SH-SY5Y (cell line): ENCODE measurements around the gene SPINT2.

Source experiments
- GATA2 ChIP-seq: IDR thresholded peaks from 2 replicates; pipeline ENCODE4 v1.6.1; 2011; ENCODE audit warnings: mild to moderate bottlenecking, low read depth, low read length
- GATA3 ChIP-seq: IDR thresholded peaks from 2 replicates; pipeline ENCODE4 v1.6.1; 2011; ENCODE audit warnings: low read depth, mild to moderate bottlenecking, low read length, moderate library complexity

- TF ChIP-seq GATA2 (no peak), GATA3 (no peak)
Observed at GRCh38 chr19:38250428-38250820, 13.9 kb upstream of the SPINT2 start.
